SK-N-SH treated with all-trans-retinoic acid at 6 μM for 48 hours (cell line): ENCODE results near the gene CARM1.
A peak's percentile ranks its signal among the peaks of the same experiment; 100 is the strongest.

Source experiments
- ATAC-seq: fragments of 200-7000 bp; cut with Tn5 transposase; 3 replicates; pipeline ENCODE4 v1.9.1; 2020; ENCODE audit warnings: mild to moderate bottlenecking, moderate library complexity
- ESRRG ChIP-seq: fragments of 250-450 bp; sonication (Bioruptor Pico); IDR thresholded peaks from 2 replicates; pipeline ENCODE4 v1.6.1; 2021; ENCODE audit warnings: mild to moderate bottlenecking
- GLIS3 ChIP-seq: fragments of 250-450 bp; sonication (Bioruptor Pico); IDR thresholded peaks from 2 replicates; pipeline ENCODE4 v1.5.0; 2020; ENCODE audit warnings: mild to moderate bottlenecking, moderate library complexity
- ISL1 ChIP-seq: fragments of 250-450 bp; sonication (Bioruptor Pico); IDR thresholded peaks from 2 replicates; pipeline ENCODE4 v2.1.2; 2022; ENCODE audit warnings: mild to moderate bottlenecking, moderate library complexity
- OSR1 ChIP-seq: fragments of 250-450 bp; sonication (Bioruptor Pico); IDR thresholded peaks from 2 replicates; pipeline ENCODE4 v1.8.0; 2022; ENCODE audit warnings: moderate library complexity, mild to moderate bottlenecking, inconsistent platforms
- RARB ChIP-seq: fragments of 250-450 bp; sonication (Bioruptor Pico); IDR thresholded peaks from 2 replicates; pipeline ENCODE4 v1.8.0; 2021; ENCODE audit warnings: mild to moderate bottlenecking, moderate library complexity
- SNAI2 ChIP-seq: fragments of 250-450 bp; sonication (Bioruptor Pico); IDR thresholded peaks from 2 replicates; pipeline ENCODE4 v1.5.0; 2020; ENCODE audit warnings: mild to moderate bottlenecking, moderate library complexity
- TCF4 ChIP-seq: fragments of 250-450 bp; sonication (Bioruptor Pico); IDR thresholded peaks from 2 replicates; pipeline ENCODE4 v1.8.0; 2021; ENCODE audit warnings: mild to moderate bottlenecking, moderate library complexity, borderline replicate concordance
- TOX ChIP-seq: fragments of 250-450 bp; sonication (Bioruptor Pico); IDR thresholded peaks from 2 replicates; pipeline ENCODE4 v1.8.0; 2021; ENCODE audit warnings: mild to moderate bottlenecking, moderate library complexity, borderline replicate concordance
- TSHZ2 ChIP-seq: fragments of 250-450 bp; sonication (Bioruptor Pico); IDR thresholded peaks from 2 replicates; pipeline ENCODE4 v1.5.0; 2020; ENCODE audit warnings: mild to moderate bottlenecking, moderate library complexity
- ZC3H10 ChIP-seq: fragments of 250-450 bp; sonication (Bioruptor Pico); IDR thresholded peaks from 2 replicates; pipeline ENCODE4 v1.5.1; 2021; ENCODE audit warnings: mild to moderate bottlenecking, moderate library complexity
- ZFP3 ChIP-seq: fragments of 250-450 bp; sonication (Bioruptor Pico); IDR thresholded peaks from 2 replicates; pipeline ENCODE4 v1.5.0; 2020; ENCODE audit warnings: mild to moderate bottlenecking, moderate library complexity
- ZNF565 ChIP-seq: fragments of 450-650 bp; formaldehyde crosslinking; conservative IDR thresholded peaks from 2 replicates; pipeline ENCODE4 v1.5.0; 2020; ENCODE audit warnings: low read depth, mild to moderate bottlenecking, moderate library complexity
- ZNF70 ChIP-seq: fragments of 450-650 bp; formaldehyde crosslinking; IDR thresholded peaks from 2 replicates; pipeline ENCODE4 v1.5.0; 2020; ENCODE audit warnings: mild to moderate bottlenecking, moderate library complexity
- ZNF8 ChIP-seq: fragments of 450-650 bp; formaldehyde crosslinking; IDR thresholded peaks from 2 replicates; pipeline ENCODE4 v1.5.0; 2020; ENCODE audit warnings: mild to moderate bottlenecking, moderate library complexity
- TF ChIP-seq, protein P1 (sequence below): fragments of 250-450 bp; sonication (Bioruptor Pico); IDR thresholded peaks from 2 replicates; pipeline ENCODE4 v1.5.1; 2021; ENCODE audit warnings: mild to moderate bottlenecking, moderate library complexity
- TF ChIP-seq, protein P2 (sequence below): fragments of 250-450 bp; sonication (Bioruptor Pico); IDR thresholded peaks from 2 replicates; pipeline ENCODE4 v1.5.1; 2020; ENCODE audit warnings: low read depth, mild to moderate bottlenecking, moderate library complexity
- TF ChIP-seq, protein P3 (sequence below): fragments of 250-450 bp; sonication (Bioruptor Pico); IDR thresholded peaks from 2 replicates; pipeline ENCODE4 v1.8.0; 2020; ENCODE audit warnings: mild to moderate bottlenecking, moderate library complexity, borderline replicate concordance
- TF ChIP-seq, protein P4 (sequence below): fragments of 250-450 bp; sonication (Bioruptor Pico); IDR thresholded peaks from 2 replicates; pipeline ENCODE4 v1.8.0; 2021; ENCODE audit warnings: low read depth, mild to moderate bottlenecking, moderate library complexity, borderline replicate concordance

CARM1 gene

GRCh38 chr19:10928563-10929401, 57.4 kb downstream of the CARM1 start, which contains the start of the genes TIMM29 and YIPF2:
TSS of gene TIMM29 (plus strand) at chr19:10928811. CDS start at chr19:10928823, 12 bp downstream.
TSS of gene YIPF2 (minus strand) at chr19:10928639. CDS start at chr19:10928410, 229 bp downstream.
- ATAC-seq, result peak; percentile 94
- TF ChIP-seq SNAI2, result no peak
- TF ChIP-seq TSHZ2 (CRISPR knock-in tag), result no peak
- no peak for TF ChIP-seq TCF4
- TF ChIP-seq ZNF565 (CRISPR knock-in tag), result no peak
- TF ChIP-seq, protein P1, sequence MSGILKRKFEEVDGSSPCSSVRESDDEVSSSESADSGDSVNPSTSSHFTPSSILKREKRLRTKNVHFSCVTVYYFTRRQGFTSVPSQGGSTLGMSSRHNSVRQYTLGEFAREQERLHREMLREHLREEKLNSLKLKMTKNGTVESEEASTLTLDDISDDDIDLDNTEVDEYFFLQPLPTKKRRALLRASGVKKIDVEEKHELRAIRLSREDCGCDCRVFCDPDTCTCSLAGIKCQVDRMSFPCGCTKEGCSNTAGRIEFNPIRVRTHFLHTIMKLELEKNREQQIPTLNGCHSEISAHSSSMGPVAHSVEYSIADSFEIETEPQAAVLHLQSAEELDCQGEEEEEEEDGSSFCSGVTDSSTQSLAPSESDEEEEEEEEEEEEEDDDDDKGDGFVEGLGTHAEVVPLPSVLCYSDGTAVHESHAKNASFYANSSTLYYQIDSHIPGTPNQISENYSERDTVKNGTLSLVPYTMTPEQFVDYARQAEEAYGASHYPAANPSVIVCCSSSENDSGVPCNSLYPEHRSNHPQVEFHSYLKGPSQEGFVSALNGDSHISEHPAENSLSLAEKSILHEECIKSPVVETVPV (CRISPR knock-in tag), result no peak
- TF ChIP-seq ZC3H10, result no peak
- TF ChIP-seq ZFP3, result no peak
- no peak for TF ChIP-seq GLIS3 (CRISPR knock-in tag)
- TF ChIP-seq, protein P2, sequence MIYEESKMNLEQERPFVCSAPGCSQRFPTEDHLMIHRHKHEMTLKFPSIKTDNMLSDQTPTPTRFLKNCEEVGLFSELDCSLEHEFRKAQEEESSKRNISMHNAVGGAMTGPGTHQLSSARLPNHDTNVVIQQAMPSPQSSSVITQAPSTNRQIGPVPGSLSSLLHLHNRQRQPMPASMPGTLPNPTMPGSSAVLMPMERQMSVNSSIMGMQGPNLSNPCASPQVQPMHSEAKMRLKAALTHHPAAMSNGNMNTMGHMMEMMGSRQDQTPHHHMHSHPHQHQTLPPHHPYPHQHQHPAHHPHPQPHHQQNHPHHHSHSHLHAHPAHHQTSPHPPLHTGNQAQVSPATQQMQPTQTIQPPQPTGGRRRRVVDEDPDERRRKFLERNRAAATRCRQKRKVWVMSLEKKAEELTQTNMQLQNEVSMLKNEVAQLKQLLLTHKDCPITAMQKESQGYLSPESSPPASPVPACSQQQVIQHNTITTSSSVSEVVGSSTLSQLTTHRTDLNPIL (CRISPR knock-in tag), result no peak
- no peak for TF ChIP-seq ZNF70
- no peak for TF ChIP-seq ESRRG (CRISPR knock-in tag)
- TF ChIP-seq ZNF8 (CRISPR knock-in tag), result no peak
- TF ChIP-seq TOX, result no peak
- TF ChIP-seq, protein P3, sequence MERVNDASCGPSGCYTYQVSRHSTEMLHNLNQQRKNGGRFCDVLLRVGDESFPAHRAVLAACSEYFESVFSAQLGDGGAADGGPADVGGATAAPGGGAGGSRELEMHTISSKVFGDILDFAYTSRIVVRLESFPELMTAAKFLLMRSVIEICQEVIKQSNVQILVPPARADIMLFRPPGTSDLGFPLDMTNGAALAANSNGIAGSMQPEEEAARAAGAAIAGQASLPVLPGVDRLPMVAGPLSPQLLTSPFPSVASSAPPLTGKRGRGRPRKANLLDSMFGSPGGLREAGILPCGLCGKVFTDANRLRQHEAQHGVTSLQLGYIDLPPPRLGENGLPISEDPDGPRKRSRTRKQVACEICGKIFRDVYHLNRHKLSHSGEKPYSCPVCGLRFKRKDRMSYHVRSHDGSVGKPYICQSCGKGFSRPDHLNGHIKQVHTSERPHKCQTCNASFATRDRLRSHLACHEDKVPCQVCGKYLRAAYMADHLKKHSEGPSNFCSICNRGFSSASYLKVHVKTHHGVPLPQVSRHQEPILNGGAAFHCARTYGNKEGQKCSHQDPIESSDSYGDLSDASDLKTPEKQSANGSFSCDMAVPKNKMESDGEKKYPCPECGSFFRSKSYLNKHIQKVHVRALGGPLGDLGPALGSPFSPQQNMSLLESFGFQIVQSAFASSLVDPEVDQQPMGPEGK (CRISPR knock-in tag), result no peak
- TF ChIP-seq ISL1 (CRISPR knock-in tag), result no peak

DNA sequence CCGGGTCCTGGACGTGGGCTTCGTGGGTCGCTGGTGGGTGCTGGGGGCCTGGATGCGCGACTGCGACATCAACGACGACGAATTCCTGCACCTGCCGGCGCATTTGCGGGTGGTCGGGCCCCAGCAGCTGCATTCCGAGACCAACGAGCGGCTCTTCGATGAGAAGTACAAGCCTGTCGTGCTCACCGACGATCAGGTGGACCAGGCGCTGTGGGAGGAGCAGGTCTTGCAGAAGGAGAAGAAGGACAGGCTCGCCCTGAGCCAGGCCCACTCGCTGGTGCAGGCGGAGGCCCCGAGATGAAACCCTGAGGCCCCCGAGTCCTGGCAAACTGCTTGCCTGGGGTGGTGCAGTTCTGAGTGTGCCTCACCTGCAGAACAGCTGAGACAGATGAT, 58.0 kb downstream of the CARM1 start:
- TF ChIP-seq RARB (CRISPR knock-in tag), result no peak
- TF ChIP-seq ZNF565 (CRISPR knock-in tag), result no peak
- no peak for TF ChIP-seq ESRRG (CRISPR knock-in tag)
- no peak for TF ChIP-seq TSHZ2 (CRISPR knock-in tag)
- ATAC-seq, result no peak

GRCh38 chr19:10935371-10936059, 64.2 kb downstream of the CARM1 start:
- no peak for ATAC-seq

More at GRCh38 chr19:10935371-10936059, 64.2 kb downstream of the CARM1 start:
- TF ChIP-seq TCF4 (no peak), ZNF70 (no peak), OSR1 (CRISPR knock-in tag) (no peak), ZFP3 (no peak), TOX (no peak), ISL1 (CRISPR knock-in tag) (no peak), ZNF8 (CRISPR knock-in tag) (no peak), ZNF565 (CRISPR knock-in tag) (no peak), SNAI2 (no peak), GLIS3 (CRISPR knock-in tag) (no peak)
- TF ChIP-seq, protein P3 (CRISPR knock-in tag), result no peak
- TF ChIP-seq, protein P4, sequence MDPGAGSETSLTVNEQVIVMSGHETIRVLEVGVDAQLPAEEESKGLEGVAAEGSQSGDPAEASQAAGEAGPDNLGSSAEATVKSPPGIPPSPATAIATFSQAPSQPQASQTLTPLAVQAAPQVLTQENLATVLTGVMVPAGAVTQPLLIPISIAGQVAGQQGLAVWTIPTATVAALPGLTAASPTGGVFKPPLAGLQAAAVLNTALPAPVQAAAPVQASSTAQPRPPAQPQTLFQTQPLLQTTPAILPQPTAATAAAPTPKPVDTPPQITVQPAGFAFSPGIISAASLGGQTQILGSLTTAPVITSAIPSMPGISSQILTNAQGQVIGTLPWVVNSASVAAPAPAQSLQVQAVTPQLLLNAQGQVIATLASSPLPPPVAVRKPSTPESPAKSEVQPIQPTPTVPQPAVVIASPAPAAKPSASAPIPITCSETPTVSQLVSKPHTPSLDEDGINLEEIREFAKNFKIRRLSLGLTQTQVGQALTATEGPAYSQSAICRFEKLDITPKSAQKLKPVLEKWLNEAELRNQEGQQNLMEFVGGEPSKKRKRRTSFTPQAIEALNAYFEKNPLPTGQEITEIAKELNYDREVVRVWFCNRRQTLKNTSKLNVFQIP (CRISPR knock-in tag), result no peak
